Measurements from ENCODE around the gene ORM1.

The ORM1 gene

DNA sequence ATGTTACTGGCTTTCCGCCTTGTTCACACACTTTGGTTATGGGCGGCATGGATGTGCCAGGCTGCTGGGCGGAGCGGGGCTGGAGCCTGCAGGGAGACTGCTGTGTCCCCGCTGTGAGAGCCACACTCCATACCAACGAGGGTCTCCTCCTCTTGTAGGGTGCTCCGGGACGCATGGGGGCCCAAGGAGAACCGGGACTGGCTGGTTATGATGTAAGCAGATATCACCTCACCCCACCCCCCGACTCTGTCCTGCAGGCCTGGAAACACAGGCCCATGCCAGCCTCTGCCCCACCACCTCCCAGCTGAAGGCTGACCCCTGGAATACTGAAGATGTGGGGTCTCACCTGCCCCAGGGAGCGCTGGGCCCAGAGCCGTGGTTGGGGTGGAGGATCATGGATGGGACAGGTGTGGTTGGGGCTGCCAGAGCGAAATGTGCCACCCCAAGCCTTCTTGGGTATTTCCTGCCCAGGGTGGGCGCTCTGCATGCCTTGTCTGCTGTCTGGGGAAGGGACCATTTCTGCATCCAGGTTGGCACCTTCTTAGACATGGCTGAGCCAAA lies 39.3 kb upstream of the ORM1 start:
- Histone ChIP-seq H3K4me3 (replicated peaks; ENCODE audit: insufficient read depth, low read length) (no peak overlapping the region), H3K27ac (replicated peaks) (no peak overlapping the region), H3K27me3 (ENCODE audit: insufficient read depth, poor library complexity, severe bottlenecking) (no peaks in the 10 kb centered on the region)
- DNase-seq (ENCODE audit: low read depth in 1 of 2, low spot score in 1 of 2) = no peak
- TF ChIP-seq, protein P1, sequence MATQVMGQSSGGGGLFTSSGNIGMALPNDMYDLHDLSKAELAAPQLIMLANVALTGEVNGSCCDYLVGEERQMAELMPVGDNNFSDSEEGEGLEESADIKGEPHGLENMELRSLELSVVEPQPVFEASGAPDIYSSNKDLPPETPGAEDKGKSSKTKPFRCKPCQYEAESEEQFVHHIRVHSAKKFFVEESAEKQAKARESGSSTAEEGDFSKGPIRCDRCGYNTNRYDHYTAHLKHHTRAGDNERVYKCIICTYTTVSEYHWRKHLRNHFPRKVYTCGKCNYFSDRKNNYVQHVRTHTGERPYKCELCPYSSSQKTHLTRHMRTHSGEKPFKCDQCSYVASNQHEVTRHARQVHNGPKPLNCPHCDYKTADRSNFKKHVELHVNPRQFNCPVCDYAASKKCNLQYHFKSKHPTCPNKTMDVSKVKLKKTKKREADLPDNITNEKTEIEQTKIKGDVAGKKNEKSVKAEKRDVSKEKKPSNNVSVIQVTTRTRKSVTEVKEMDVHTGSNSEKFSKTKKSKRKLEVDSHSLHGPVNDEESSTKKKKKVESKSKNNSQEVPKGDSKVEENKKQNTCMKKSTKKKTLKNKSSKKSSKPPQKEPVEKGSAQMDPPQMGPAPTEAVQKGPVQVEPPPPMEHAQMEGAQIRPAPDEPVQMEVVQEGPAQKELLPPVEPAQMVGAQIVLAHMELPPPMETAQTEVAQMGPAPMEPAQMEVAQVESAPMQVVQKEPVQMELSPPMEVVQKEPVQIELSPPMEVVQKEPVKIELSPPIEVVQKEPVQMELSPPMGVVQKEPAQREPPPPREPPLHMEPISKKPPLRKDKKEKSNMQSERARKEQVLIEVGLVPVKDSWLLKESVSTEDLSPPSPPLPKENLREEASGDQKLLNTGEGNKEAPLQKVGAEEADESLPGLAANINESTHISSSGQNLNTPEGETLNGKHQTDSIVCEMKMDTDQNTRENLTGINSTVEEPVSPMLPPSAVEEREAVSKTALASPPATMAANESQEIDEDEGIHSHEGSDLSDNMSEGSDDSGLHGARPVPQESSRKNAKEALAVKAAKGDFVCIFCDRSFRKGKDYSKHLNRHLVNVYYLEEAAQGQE (IDR thresholded peaks at IDR 0.05; ENCODE audit: insufficient replicate concordance, low read depth) = no peak
- TF ChIP-seq SPI1 (IDR thresholded peaks at IDR 0.05; ENCODE audit: borderline replicate concordance, low read depth) = no peak

DNA sequence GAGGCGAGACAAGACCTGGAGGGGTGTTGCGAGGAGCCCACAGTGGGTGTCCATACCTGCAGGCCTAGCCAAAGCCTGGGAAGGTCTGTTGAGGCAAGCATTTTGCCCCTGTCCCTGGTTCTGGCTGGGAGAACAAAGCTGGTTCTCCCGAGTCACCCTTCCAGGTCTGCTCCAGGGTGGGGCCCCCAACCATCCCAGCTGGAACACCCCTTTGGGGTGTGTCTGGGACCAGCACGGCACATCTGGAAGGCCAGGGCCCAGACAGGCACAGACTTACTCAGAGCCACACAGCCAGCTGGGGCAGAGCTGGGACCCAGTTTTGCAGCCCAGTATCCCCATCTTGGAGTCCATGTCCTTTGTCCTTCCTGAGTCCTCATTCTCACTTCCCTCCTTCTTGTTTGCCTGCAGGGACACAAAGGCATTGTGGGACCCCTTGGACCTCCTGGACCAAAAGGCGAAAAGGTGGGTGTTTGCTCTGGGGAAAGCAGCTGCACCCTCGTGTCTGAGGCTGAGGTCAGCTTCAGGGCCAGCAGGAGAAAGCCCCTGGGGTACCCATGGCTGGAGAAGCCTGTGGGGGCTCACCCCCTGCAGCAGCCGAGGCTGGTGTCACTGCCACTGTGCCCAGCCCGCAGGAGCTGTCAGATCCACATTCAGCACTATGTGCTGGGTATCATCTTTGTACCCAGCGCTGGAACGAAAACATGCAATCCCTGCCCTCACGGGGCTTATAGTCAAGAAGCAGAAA lies 38.4 kb upstream of the ORM1 start:
- TF ChIP-seq SPI1 (IDR thresholded peaks at IDR 0.05; ENCODE audit: borderline replicate concordance, low read depth) = no peak
- no peak for DNase-seq (ENCODE audit: low read depth in 1 of 2, low spot score in 1 of 2)
- Histone ChIP-seq H3K27me3 (ENCODE audit: insufficient read depth, poor library complexity, severe bottlenecking) (no peaks in the 10 kb centered on the region), H3K27ac (replicated peaks) (no peak overlapping the region), H3K4me3 (replicated peaks; ENCODE audit: insufficient read depth, low read length) (no peak overlapping the region)

DNA sequence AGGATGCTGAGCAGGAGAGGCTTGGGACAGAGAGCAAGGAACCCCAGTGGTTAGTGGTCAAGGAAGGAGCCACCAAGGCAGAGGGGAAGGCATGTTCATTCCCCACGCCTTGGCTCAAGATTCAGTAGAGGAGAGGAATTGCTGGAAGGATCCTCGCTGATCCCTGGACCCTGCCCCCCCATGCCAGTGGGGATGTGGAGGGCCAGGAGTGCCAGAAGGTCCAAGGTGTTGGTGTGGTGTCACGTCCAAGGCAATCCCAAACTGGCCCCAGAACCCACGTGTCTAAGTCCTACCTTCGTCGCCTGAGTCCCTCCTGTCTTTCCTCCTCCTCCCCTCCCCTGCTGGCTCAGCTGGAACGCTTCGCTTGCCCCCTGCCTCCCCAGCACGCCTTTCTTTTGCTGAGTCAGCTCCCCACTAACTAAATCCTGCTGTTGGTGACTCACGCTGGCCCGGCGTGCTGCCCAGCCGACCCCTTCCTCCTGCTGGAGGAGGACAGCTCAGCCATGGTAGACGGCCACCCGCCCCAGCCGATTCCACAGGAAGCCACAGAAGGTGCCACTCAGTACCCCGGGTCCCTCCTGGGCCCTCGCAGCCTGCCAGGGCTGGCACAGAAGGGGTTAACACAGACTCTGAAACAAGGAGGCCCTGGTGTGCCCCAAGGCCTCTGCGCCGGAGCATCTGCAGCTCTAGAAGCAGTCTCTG lies 37.6 kb upstream of the ORM1 start:
- DNase-seq (ENCODE audit: low read depth in 1 of 2, low spot score in 1 of 2) = no peak
- TF ChIP-seq, protein P1 (IDR thresholded peaks at IDR 0.05; ENCODE audit: insufficient replicate concordance, low read depth) = no peak

DNA sequence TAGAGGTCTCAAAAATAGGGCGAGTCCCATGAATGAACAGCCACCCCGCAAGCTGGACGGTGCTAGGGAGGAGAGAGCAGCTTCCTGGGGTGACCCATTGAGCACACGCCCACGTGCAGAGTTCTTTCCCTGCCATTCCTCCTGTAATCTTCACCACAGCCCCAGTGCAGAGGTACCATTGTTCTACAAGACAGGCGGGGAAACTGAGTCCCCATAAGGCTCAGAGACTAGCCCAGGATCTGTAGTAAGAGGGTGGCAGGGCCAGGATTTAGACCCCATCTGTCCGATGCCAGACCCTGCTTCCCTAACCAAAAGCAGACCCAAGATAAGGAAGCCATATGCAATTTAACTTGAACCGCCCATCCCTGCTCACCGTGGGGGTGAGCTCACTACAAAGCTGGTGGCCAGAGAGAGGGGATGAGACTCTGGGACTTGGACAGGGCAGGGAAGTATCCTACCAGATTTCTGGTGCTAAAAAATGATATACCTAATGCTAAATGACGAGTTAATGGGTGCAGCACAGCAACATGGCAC lies 36.7 kb upstream of the ORM1 start:
- no peak for DNase-seq (ENCODE audit: low read depth in 1 of 2, low spot score in 1 of 2)
- no peak overlapping the region for H3K4me3 ChIP-seq (replicated peaks; ENCODE audit: insufficient read depth, low read length)
- H3K27me3 ChIP-seq (ENCODE audit: insufficient read depth, poor library complexity, severe bottlenecking) = no peaks in the 10 kb centered on the region
- H3K27ac ChIP-seq (replicated peaks) = no peak overlapping the region
- TF ChIP-seq GABPA (IDR thresholded peaks at IDR 0.05; ENCODE audit: low read depth) = no peak
- TF ChIP-seq, protein P1 (IDR thresholded peaks at IDR 0.05; ENCODE audit: insufficient replicate concordance, low read depth) = no peak
- TF ChIP-seq SPI1 (IDR thresholded peaks at IDR 0.05; ENCODE audit: borderline replicate concordance, low read depth) = no peak
- no peak for TF ChIP-seq POLR2AphosphoS5 (IDR thresholded peaks at IDR 0.05; ENCODE audit: low read depth)

More for the DNA sequence above, 37.6 kb upstream of the ORM1 start:
- H3K27me3 ChIP-seq (ENCODE audit: insufficient read depth, poor library complexity, severe bottlenecking) = no peaks in the 10 kb centered on the region
- no peak overlapping the region for H3K4me3 ChIP-seq (replicated peaks; ENCODE audit: insufficient read depth, low read length)
- no peak overlapping the region for H3K27ac ChIP-seq (replicated peaks)

Measured in HL-60 (cell line).